ENCODE results near the gene TUB. TPM values are rescaled to one million over a fixed set of nuclear protein-coding genes. Genes with fewer than 3 reads are reported as not detected.

TUB gene
- polyA plus RNA-seq, 1 experiment, result 11.8 TPM

DNA sequence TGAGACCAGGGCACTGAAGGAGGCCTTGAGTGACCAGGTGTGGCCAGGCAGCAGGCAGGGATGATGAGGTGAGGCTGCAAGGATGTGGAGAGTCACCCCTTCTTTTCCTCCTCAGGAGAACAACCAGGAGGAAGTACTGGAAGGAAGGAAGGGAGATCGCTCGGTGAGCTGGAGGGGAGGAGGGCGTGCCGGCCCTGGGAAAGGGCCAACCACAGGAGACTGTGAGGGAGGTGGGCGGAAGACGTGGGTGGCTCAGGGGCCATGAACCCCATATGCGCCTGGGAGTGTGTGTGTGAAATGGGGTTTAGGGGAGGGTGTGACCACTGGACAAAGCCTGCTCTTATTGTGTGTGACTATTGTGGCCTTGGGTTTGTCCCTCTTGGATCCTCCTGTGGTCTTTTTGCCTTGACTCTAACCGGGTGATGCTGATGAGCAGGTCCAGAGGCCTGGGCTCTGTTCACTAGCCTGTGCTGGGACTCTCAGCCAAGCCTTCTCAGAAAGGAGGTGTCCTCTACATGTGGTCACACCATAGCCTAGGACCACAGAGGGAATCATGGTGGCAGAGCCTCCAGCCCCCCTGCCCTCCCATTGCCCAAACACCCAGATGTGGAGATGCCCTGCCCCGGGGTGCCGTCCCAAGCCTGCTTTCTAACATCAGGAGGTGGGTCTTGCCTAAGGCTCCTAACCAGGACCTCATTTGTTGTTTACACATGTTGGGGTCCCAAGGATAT is 41.3 kb upstream of the TUB start:
- ChIA-PET CTCF (interaction anchor here (1.6 kb wide), 1 partner anchor 60 kb away, joined by 3 read pairs; no protein-coding TSS in a partner anchor), POLR2A (no interaction called here)
- no peak overlapping the region for H3K4me3 ChIP-seq (ENCODE audit: low read depth, low read length)
- TF ChIP-seq, protein P1, sequence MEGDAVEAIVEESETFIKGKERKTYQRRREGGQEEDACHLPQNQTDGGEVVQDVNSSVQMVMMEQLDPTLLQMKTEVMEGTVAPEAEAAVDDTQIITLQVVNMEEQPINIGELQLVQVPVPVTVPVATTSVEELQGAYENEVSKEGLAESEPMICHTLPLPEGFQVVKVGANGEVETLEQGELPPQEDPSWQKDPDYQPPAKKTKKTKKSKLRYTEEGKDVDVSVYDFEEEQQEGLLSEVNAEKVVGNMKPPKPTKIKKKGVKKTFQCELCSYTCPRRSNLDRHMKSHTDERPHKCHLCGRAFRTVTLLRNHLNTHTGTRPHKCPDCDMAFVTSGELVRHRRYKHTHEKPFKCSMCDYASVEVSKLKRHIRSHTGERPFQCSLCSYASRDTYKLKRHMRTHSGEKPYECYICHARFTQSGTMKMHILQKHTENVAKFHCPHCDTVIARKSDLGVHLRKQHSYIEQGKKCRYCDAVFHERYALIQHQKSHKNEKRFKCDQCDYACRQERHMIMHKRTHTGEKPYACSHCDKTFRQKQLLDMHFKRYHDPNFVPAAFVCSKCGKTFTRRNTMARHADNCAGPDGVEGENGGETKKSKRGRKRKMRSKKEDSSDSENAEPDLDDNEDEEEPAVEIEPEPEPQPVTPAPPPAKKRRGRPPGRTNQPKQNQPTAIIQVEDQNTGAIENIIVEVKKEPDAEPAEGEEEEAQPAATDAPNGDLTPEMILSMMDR (IDR thresholded peaks at IDR 0.05; ENCODE audit: insufficient read depth, low read depth, low read length), result no peak
- H3K27me3 ChIP-seq (ENCODE audit: control insufficient read depth, insufficient read depth, low read length), result no peaks in the 10 kb centered on the region
- DNase-seq (ENCODE audit: low read depth), result no peak
- H3K36me3 ChIP-seq (ENCODE audit: control insufficient read depth, insufficient read depth, low read length), result no peaks in the 10 kb centered on the region

DNA sequence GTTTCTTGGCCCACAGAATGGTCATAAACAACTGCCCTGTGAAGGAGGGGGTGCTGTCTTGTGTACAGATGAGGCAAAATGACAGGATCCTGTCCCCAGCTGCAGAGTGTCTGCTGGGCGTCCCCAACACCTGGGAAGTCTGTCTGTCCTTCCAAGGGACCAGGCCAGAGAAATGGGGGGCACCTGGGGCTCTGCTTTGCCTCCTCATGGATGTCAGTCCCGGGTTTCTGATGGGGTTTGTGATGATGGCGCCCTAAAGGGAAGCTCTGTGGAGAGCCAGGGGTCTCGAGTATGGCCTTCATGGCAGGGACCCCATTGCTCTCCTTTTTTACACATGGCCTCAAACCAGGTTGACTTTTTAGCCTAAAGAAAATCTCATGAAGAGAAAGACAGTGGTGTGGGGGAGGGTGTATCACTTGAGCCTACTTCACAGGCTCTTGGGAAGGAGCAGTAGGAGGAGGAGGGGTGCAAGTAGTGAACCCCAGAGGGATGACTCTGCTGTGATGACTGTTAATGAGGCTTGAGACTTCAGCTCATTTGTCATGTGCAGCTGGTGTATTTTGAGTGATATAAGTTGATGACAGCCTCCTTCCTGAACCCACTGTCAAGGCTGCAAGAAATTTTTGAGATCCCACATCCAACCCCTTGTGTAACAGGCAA is 40.6 kb upstream of the TUB start:
- POLR2A ChIA-PET, result no interaction called here
- TF ChIP-seq, protein P1 (IDR thresholded peaks at IDR 0.05; ENCODE audit: insufficient read depth, low read depth, low read length), result no peak
- CTCF ChIA-PET, result interaction anchor here (1.6 kb wide), 1 partner anchor 59 kb away, joined by 3 read pairs; no protein-coding TSS in a partner anchor
- no peak for DNase-seq (ENCODE audit: low read depth)
- Histone ChIP-seq H3K4me3 (ENCODE audit: low read depth, low read length) (no peak overlapping the region), H3K27me3 (ENCODE audit: control insufficient read depth, insufficient read depth, low read length) (no peaks in the 10 kb centered on the region), H3K36me3 (ENCODE audit: control insufficient read depth, insufficient read depth, low read length) (no peaks in the 10 kb centered on the region)

DNA sequence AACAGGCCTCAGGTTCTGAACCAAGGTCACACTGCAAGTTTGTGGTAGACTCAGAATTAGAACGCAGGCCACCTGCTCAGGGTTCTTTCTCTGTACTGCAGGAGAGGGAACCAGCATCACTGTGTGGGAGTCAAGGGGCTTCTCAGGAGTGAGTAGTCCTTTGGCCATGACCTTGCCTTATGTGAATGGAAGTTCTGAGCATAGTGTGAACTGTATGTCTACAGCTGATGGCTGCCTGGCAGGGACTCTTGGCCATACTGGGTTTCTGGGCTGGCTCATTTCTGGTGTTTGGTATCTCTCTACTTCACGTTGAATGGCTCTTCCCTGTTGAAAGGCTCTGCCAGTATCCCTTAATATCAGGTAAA is 40.1 kb upstream of the TUB start:
- TF ChIP-seq, protein P1 (IDR thresholded peaks at IDR 0.05; ENCODE audit: insufficient read depth, low read depth, low read length), result no peak
- ChIA-PET CTCF (interaction anchor here (0.9 to 1.3 kb wide), 3 partner anchors 9 to 58 kb away, joined by 3 to 5 read pairs (median 3); no protein-coding TSS in a partner anchor), POLR2A (no interaction called here)
- H3K4me3 ChIP-seq (ENCODE audit: low read depth, low read length), result no peak overlapping the region
- no peaks in the 10 kb centered on the region for H3K36me3 ChIP-seq (ENCODE audit: control insufficient read depth, insufficient read depth, low read length)
- H3K27me3 ChIP-seq (ENCODE audit: control insufficient read depth, insufficient read depth, low read length), result no peaks in the 10 kb centered on the region
- no peak for DNase-seq (ENCODE audit: low read depth)

DNA sequence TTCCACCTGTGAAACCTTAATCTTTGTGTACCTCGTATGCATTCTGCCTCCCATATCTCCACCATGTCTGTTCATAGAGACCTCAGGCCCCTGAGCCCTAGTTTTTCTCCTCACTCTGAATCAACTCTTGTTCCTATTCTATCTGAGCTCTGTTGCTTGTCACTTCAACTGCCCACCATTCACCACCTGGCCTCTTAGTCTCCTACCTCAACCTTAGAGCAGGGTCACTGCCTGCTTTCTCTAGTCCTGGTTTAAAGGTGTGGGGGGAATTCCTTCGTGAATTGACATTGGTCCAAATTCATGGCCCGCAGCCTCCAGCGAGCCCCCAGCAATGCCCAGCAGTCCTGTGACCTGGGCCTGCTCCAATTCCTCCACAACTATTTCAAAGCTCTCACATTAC is 39.4 kb upstream of the TUB start:
- H3K36me3 ChIP-seq (ENCODE audit: control insufficient read depth, insufficient read depth, low read length), result no peaks in the 10 kb centered on the region
- H3K27me3 ChIP-seq (ENCODE audit: control insufficient read depth, insufficient read depth, low read length), result no peaks in the 10 kb centered on the region
- TF ChIP-seq, protein P1 (IDR thresholded peaks at IDR 0.05; ENCODE audit: insufficient read depth, low read depth, low read length), result no peak
- ChIA-PET POLR2A (no interaction called here), CTCF (interaction anchor here (0.9 to 1.3 kb wide), 3 partner anchors 10 to 57 kb away, joined by 3 to 5 read pairs (median 3); no protein-coding TSS in a partner anchor)
- no peak overlapping the region for H3K4me3 ChIP-seq (ENCODE audit: low read depth, low read length)
- DNase-seq (ENCODE audit: low read depth), result no peak

DNA sequence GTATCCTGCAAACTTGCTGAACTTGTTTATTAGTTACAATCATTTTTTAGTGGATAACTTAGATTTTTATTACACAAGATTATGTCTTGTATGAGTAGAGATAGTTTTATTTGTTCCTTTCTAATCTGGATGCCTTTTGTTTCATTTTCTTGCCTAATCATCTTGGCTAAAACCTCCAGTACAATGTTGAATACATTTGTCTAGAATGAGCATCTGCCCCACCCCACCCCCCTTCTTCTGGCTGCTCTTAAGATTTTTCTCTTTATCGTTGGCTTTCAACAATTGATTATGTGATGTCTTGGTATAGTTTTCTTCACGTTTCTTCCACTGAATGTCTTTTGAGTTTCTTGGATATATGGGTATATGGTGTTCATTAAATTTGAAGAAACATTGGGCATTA is 37.3 kb upstream of the TUB start:
- CTCF ChIA-PET, result interaction anchor here (1.1 to 2.4 kb wide), 3 partner anchors 10 to 55 kb away, joined by 4 to 13 read pairs (median 4); no protein-coding TSS in a partner anchor
- POLR2A ChIA-PET, result no interaction called here

More for the DNA sequence above, 37.3 kb upstream of the TUB start:
- no peak overlapping the region for H3K4me3 ChIP-seq (ENCODE audit: low read depth, low read length)
- no peaks in the 10 kb centered on the region for H3K27me3 ChIP-seq (ENCODE audit: control insufficient read depth, insufficient read depth, low read length)
- H3K36me3 ChIP-seq (ENCODE audit: control insufficient read depth, insufficient read depth, low read length), result no peaks in the 10 kb centered on the region
- TF ChIP-seq, protein P1 (IDR thresholded peaks at IDR 0.05; ENCODE audit: insufficient read depth, low read depth, low read length), result no peak
- no peak for DNase-seq (ENCODE audit: low read depth)

Data from BJ (cell line).